ENCODE results near the gene PEPD.

PEPD gene

DNA sequence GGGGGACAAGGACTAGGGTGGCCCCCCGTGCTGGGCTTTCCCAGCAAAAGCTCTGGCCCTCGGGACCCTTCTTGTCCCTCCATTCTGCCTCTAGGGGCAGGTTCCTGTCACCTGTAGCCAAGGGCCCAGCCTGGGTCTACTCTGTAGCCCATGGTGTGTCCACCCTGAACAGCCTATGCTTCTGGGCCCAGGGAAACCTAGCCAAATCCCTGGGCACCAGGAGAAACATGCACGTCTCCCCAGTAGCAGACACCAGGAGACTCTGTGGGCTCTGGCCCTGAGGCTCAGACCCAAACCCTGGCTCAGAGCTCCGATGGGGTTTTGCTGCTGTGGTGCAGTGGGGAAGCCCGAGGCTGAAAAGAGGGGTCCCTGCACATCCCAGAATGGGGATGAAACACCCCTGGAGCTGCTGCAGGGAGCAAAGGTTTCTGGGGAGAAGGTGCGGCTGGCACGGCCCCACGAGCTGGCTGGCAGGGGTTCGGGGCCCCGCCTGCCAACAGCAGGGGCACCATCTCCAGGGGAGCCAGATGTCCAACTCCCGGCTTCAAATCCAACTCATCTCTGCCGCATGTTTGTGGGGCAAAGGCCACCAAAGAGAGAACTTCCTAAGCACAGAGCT lies 129.9 kb downstream of the PEPD start:
- Histone ChIP-seq H3K36me3 (ENCODE audit: low read length) (no peaks in the 10 kb centered on the region), H3K79me2 (ENCODE audit: insufficient read depth, low read length) (no peaks in the 10 kb centered on the region), H3F3A (ENCODE audit: insufficient read depth) (no peaks in the 10 kb centered on the region), H3K9me3 (ENCODE audit: insufficient read depth, low read length) (no peaks in the 10 kb centered on the region), H3K4me2 (ENCODE audit: low read depth, low read length, poor library complexity, severe bottlenecking) (no peak overlapping the region), H3K9ac (ENCODE audit: low read length) (no peak overlapping the region), H2AFZ (ENCODE audit: low read depth, low read length, severe bottlenecking) (no peak overlapping the region), H3K9me2 (replicated peaks; ENCODE audit: insufficient read depth, low read length) (no peaks in the 10 kb centered on the region), H3K27ac (ENCODE audit: low read depth, low read length) (no peak overlapping the region), H4K20me1 (ENCODE audit: low read depth, low read length) (no peaks in the 10 kb centered on the region), H3K4me3 (ENCODE audit: insufficient read depth, low read length, poor library complexity, severe bottlenecking) (no peak overlapping the region), H3K27me3 (ENCODE audit: low read length) (no peaks in the 10 kb centered on the region)
- TF ChIP-seq, protein P1, sequence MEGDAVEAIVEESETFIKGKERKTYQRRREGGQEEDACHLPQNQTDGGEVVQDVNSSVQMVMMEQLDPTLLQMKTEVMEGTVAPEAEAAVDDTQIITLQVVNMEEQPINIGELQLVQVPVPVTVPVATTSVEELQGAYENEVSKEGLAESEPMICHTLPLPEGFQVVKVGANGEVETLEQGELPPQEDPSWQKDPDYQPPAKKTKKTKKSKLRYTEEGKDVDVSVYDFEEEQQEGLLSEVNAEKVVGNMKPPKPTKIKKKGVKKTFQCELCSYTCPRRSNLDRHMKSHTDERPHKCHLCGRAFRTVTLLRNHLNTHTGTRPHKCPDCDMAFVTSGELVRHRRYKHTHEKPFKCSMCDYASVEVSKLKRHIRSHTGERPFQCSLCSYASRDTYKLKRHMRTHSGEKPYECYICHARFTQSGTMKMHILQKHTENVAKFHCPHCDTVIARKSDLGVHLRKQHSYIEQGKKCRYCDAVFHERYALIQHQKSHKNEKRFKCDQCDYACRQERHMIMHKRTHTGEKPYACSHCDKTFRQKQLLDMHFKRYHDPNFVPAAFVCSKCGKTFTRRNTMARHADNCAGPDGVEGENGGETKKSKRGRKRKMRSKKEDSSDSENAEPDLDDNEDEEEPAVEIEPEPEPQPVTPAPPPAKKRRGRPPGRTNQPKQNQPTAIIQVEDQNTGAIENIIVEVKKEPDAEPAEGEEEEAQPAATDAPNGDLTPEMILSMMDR (IDR thresholded peaks at IDR 0.05; ENCODE audit: insufficient read depth, low read length, poor library complexity, severe bottlenecking): no peak
- TF ChIP-seq EZH2phosphoT487 (conservative IDR thresholded peaks at IDR 0.05; ENCODE audit: low read length): no peak

DNA sequence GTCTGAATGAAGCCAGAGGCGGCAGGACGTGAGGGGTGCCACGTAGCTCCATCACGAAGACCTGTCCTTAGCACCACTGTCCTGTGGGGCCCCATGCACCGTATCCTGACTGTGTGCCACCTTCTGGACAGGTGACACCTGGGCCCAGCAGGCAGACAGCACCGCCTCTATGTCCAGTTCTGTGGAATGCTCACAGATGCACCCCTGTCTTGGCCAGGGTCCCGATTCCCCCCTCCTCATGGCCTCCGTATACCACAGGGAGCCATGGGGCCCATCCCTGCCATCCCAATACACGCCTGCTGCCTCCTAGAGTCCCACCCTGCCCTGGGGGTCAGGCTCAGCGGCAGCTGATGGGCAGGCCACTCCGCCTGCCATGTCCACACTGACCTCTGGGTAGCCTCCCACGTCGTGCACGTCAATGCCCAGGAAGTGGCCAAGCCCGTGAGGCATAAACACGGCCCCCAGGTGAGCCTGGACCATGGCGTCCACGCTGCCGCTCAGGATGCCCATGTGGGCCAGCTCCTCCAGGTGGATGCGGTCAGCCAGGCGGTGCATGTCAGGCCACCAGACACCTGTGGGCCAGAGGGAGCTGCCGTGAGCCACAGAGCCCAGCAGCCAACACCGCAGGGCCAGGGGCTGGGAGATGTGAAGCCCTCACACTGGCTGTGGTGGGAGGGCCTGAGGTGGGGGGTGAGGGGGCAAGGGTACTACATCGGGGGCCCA lies 130.5 kb downstream of the PEPD start:
- no peaks in the 10 kb centered on the region for H3K27me3 ChIP-seq (ENCODE audit: low read length)
- H4K20me1 ChIP-seq (ENCODE audit: low read depth, low read length): no peaks in the 10 kb centered on the region
- H3K4me2 ChIP-seq (ENCODE audit: low read depth, low read length, poor library complexity, severe bottlenecking): no peak overlapping the region
- H3K4me3 ChIP-seq (ENCODE audit: insufficient read depth, low read length, poor library complexity, severe bottlenecking): no peak overlapping the region
- H3K79me2 ChIP-seq (ENCODE audit: insufficient read depth, low read length): no peaks in the 10 kb centered on the region
- H3K9me3 ChIP-seq (ENCODE audit: insufficient read depth, low read length): no peaks in the 10 kb centered on the region
- H3K36me3 ChIP-seq (ENCODE audit: low read length): no peaks in the 10 kb centered on the region
- TF ChIP-seq EZH2phosphoT487 (conservative IDR thresholded peaks at IDR 0.05; ENCODE audit: low read length): no peak
- TF ChIP-seq, protein P1 (IDR thresholded peaks at IDR 0.05; ENCODE audit: insufficient read depth, low read length, poor library complexity, severe bottlenecking): no peak
- H3K9ac ChIP-seq (ENCODE audit: low read length): no peak overlapping the region
- no peak overlapping the region for H3K27ac ChIP-seq (ENCODE audit: low read depth, low read length)
- H3K9me2 ChIP-seq (replicated peaks; ENCODE audit: insufficient read depth, low read length): no peaks in the 10 kb centered on the region
- H2AFZ ChIP-seq (ENCODE audit: low read depth, low read length, severe bottlenecking): no peak overlapping the region
- no peaks in the 10 kb centered on the region for H3F3A ChIP-seq (ENCODE audit: insufficient read depth)

DNA sequence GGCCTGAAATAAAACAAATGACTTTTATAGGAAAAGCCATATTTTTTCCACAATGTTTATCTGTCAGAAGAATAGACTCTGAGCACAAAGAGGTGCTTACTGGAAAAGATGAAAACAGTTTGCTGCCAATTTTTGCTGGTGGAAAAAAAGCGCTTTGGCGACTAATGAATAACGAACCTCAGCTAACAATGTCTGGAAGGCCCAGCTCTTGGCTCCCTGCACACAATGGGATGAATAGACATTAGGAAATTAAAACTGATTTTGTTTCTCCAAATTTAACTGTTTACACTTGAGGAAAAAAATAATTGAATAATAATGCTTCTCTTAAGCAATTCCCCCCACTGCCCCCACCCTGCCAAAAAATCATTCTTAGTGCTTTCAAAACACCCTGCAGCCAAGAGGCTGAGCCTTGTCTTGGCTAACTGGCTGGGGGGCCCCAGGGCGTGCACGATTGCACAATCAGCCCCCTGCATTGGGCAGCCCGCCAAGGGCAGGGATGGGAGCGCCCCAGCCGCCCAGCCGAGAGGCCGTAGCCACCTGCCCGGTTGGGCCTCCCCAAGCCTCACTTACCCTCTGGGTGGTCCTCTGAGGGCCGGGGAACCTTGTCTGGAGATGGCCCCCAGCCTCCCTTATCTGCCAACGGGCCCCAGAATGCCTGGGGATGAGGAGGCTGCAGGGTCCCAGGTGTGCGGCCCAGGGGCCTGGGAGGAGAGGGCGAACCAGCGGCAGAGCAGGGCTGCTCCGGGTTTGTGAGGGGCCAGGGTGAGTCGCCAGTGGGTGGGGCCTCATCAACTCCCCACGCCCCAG lies 131.3 kb downstream of the PEPD start:
- Histone ChIP-seq H3K36me3 (ENCODE audit: low read length) (no peaks in the 10 kb centered on the region), H3K27ac (ENCODE audit: low read depth, low read length) (no peak overlapping the region), H3K9me3 (ENCODE audit: insufficient read depth, low read length) (no peaks in the 10 kb centered on the region), H3K9ac (ENCODE audit: low read length) (no peak overlapping the region), H3K79me2 (ENCODE audit: insufficient read depth, low read length) (0 out of 2 replicates have a peak, but pooled peaks cover 3% of the 10 kb centered on the region), H3K27me3 (ENCODE audit: low read length) (no peaks in the 10 kb centered on the region), H2AFZ (ENCODE audit: low read depth, low read length, severe bottlenecking) (no peak overlapping the region), H3K9me2 (replicated peaks; ENCODE audit: insufficient read depth, low read length) (no peaks in the 10 kb centered on the region), H3K4me2 (ENCODE audit: low read depth, low read length, poor library complexity, severe bottlenecking) (no peak overlapping the region), H3F3A (ENCODE audit: insufficient read depth) (no peaks in the 10 kb centered on the region), H4K20me1 (ENCODE audit: low read depth, low read length) (no peaks in the 10 kb centered on the region), H3K4me3 (ENCODE audit: insufficient read depth, low read length, poor library complexity, severe bottlenecking) (no peak overlapping the region)
- no peak for TF ChIP-seq EZH2phosphoT487 (conservative IDR thresholded peaks at IDR 0.05; ENCODE audit: low read length)
- TF ChIP-seq, protein P1 (IDR thresholded peaks at IDR 0.05; ENCODE audit: insufficient read depth, low read length, poor library complexity, severe bottlenecking): no peak
